Endodermal cell (in vitro differentiated cells): ENCODE measurements around the gene PTGR3. TPM values are rescaled to one million over a fixed set of nuclear protein-coding genes. Genes with fewer than 3 reads are reported as not detected.
A peak's percentile ranks its signal among the peaks of the same experiment; 100 is the strongest.

ENCODE experiments used
- DNase-seq: peaks from one replicate; pipeline ENCODE4 v3.0.0-alpha.2; 2017
- H3K27ac ChIP-seq: 2 replicates; pipeline ENCODE4 v1.5.1; 2013; ENCODE audit warnings: mild to moderate bottlenecking, low read depth, low read length, moderate library complexity
- H3K27me3 ChIP-seq: 2 replicates; pipeline ENCODE4 v1.6.1; 2013; ENCODE audit warnings: mild to moderate bottlenecking, low read length, moderate library complexity; ENCODE audit not compliant: insufficient read depth, control insufficient read depth, poor library complexity, severe bottlenecking
- H3K36me3 ChIP-seq: 2 replicates; pipeline ENCODE4 v1.7.0; 2013; ENCODE audit warnings: mild to moderate bottlenecking, low read length, moderate library complexity; ENCODE audit not compliant: control insufficient read depth, insufficient read depth
- H3K4me1 ChIP-seq: one replicate; pipeline ENCODE4 v1.7.0; 2013; ENCODE audit warnings: low read length; ENCODE audit not compliant: control insufficient read depth, insufficient read depth
- H3K4me3 ChIP-seq: 2 replicates; pipeline ENCODE4 v1.5.1; 2013; ENCODE audit warnings: mild to moderate bottlenecking, low read length, moderate library complexity
- H3K9ac ChIP-seq: 2 replicates; pipeline ENCODE4 v1.6.1; 2013; ENCODE audit warnings: mild to moderate bottlenecking, low read length, moderate library complexity; ENCODE audit not compliant: poor library complexity, severe bottlenecking; ENCODE audit errors: extremely low read depth
- H3K9me3 ChIP-seq: 2 replicates; pipeline ENCODE4 v1.6.1; 2013; ENCODE audit warnings: mild to moderate bottlenecking, low read length, moderate library complexity; ENCODE audit not compliant: control insufficient read depth
- H3K27ac Mint-ChIP-seq: 2 replicates; pipeline ENCODE4 v1.8.0; 2020; ENCODE audit warnings: mixed read lengths
- H3K27me3 Mint-ChIP-seq: 2 replicates; pipeline ENCODE4 v1.8.0; 2021; ENCODE audit warnings: mild to moderate bottlenecking, mixed read lengths; ENCODE audit not compliant: insufficient read depth
- H3K36me3 Mint-ChIP-seq: 2 replicates; pipeline ENCODE4 v1.8.0; 2020; ENCODE audit warnings: low read depth, mixed read lengths
- H3K4me1 Mint-ChIP-seq: 2 replicates; pipeline ENCODE4 v1.8.0; 2020; ENCODE audit warnings: mixed read lengths
- H3K4me3 Mint-ChIP-seq: 2 replicates; pipeline ENCODE4 v1.8.0; 2020; ENCODE audit warnings: mild to moderate bottlenecking, moderate library complexity, mixed read lengths
- H3K9me3 Mint-ChIP-seq: 2 replicates; pipeline ENCODE4 v1.8.0; 2020; ENCODE audit warnings: mild to moderate bottlenecking, mixed read lengths
- CTCF ChIP-seq: fragments of 200-600 bp; sonication (generic); conservative IDR thresholded peaks from 2 replicates; pipeline ENCODE4 v1.5.0; 2021; ENCODE audit warnings: antibody characterized with exemption, mild to moderate bottlenecking
- WGBS, 2 experiments: methylation state at CpG; one replicate each; pipeline versions ENCODE4 v1.1.5 to v1.1.7; 2013; ENCODE audit warnings: missing lambda C conversion rate in 2 of 2, mixed read lengths in 1 of 2; ENCODE audit not compliant: insufficient coverage in 1 of 2, insufficient read length in 1 of 2; 5-methylcytosine and 5-hydroxymethylcytosine counted together
- total RNA-seq, 2 donors: library from RNA; stranded (reverse); fragmentation: NEBNext Ultra II Directional in 1 of 2; extraction: Animal tissue kit (Norgen Biotek cat#: 25700) in 1 of 2; gene quantifications; 2 replicates in 1 of 2; 3 replicates in 1 of 2; pipeline ENCODE4 v1.2.1, GENCODE V29; 2021

The PTGR3 gene
- total RNA-seq, 2 donors from 2014 or later = 12.2 to 13.3 TPM

GRCh38 chr18:75204269-75204731 is 4.6 kb downstream of the PTGR3 start:
- DNase-seq = peak; percentile 72
- WGBS, 2 experiments = 1 to 3% methylated on average over 8 to 34 of the region's 35 CpGs
- no peak overlapping the region for H3K27ac ChIP-seq

GRCh38 chr18:75203416-75204268 is 5.3 kb downstream of the PTGR3 start:
- H3K4me1 ChIP-seq = peaks cover 7% of the 10 kb centered on the region
- peaks cover 70% of the 10 kb centered on the region for H3K27me3 ChIP-seq
- no peak for TF ChIP-seq CTCF
- H3K27ac ChIP-seq = no peak overlapping the region
- no peaks in the 10 kb centered on the region for H3K9me3 Mint-ChIP-seq
- peak overlapping the region; percentile 50 for H3K4me3 Mint-ChIP-seq
- no peaks in the 10 kb centered on the region for H3K9me3 ChIP-seq
- 24 to 45% methylated on average over 10 to 22 of the region's 24 CpGs for WGBS, 2 experiments
- peaks cover 32% of the 10 kb centered on the region for H3K4me1 Mint-ChIP-seq
- H3K27me3 Mint-ChIP-seq = peaks cover 66% of the 10 kb centered on the region
- no peaks in the 10 kb centered on the region for H3K36me3 ChIP-seq
- no peak overlapping the region for H3K27ac Mint-ChIP-seq
- no peak for DNase-seq
- H3K4me3 ChIP-seq = peak overlapping the region; percentile 68
- peaks cover 3% of the 10 kb centered on the region for H3K36me3 Mint-ChIP-seq
- no peak overlapping the region for H3K9ac ChIP-seq

More at GRCh38 chr18:75204269-75204731, 4.6 kb downstream of the PTGR3 start:
- peak overlapping the region; percentile 68 for H3K4me3 ChIP-seq
- H3K4me1 ChIP-seq = peaks cover 7% of the 10 kb centered on the region
- H3K27me3 Mint-ChIP-seq = peaks cover 66% of the 10 kb centered on the region
- H3K27me3 ChIP-seq = peaks cover 70% of the 10 kb centered on the region
- H3K4me1 Mint-ChIP-seq = peaks cover 32% of the 10 kb centered on the region
- no peak overlapping the region for H3K27ac Mint-ChIP-seq
- H3K36me3 Mint-ChIP-seq = peaks cover 3% of the 10 kb centered on the region
- peak overlapping the region; percentile 50 for H3K4me3 Mint-ChIP-seq
- H3K36me3 ChIP-seq = no peaks in the 10 kb centered on the region
- no peak for TF ChIP-seq CTCF
- no peaks in the 10 kb centered on the region for H3K9me3 ChIP-seq
- no peaks in the 10 kb centered on the region for H3K9me3 Mint-ChIP-seq
- H3K9ac ChIP-seq = no peak overlapping the region

GRCh38 chr18:75202696-75203365 is 6.1 kb downstream of the PTGR3 start:
- Histone ChIP-seq H3K9me3 (no peaks in the 10 kb centered on the region), H3K9ac (no peak overlapping the region), H3K4me1 (peaks cover 3% of the 10 kb centered on the region), H3K36me3 (no peaks in the 10 kb centered on the region), H3K4me3 (no peak overlapping the region), H3K27me3 (peaks cover 64% of the 10 kb centered on the region), H3K27ac (no peak overlapping the region)
- DNase-seq = no peak
- peaks cover 62% of the 10 kb centered on the region for H3K27me3 Mint-ChIP-seq
- H3K27ac Mint-ChIP-seq = no peak overlapping the region
- no peak for TF ChIP-seq CTCF
- H3K4me1 Mint-ChIP-seq = peaks cover 28% of the 10 kb centered on the region
- H3K36me3 Mint-ChIP-seq = peaks cover 3% of the 10 kb centered on the region
- WGBS, 2 experiments = 86 to 95% methylated on average over 4 to 6 of the region's 6 CpGs
- no peaks in the 10 kb centered on the region for H3K9me3 Mint-ChIP-seq
- H3K4me3 Mint-ChIP-seq = no peak overlapping the region
